GM18517 (cell line): Measurements from ENCODE around the gene NNT.
"Not testable (repeated sequence)": the region's sequence is repeated elsewhere in the genome, so short reads cannot be mapped to it uniquely, and the experiment has no call there.

ENCODE experiments used
- ATAC-seq: cut with Tn5 transposase; IDR thresholded peaks from one replicate; pipeline ENCODE4 v1.9.1; 2021; ENCODE audit warnings: mild to moderate bottlenecking, moderate library complexity; ENCODE audit not compliant: unreplicated experiment

The NNT gene

DNA sequence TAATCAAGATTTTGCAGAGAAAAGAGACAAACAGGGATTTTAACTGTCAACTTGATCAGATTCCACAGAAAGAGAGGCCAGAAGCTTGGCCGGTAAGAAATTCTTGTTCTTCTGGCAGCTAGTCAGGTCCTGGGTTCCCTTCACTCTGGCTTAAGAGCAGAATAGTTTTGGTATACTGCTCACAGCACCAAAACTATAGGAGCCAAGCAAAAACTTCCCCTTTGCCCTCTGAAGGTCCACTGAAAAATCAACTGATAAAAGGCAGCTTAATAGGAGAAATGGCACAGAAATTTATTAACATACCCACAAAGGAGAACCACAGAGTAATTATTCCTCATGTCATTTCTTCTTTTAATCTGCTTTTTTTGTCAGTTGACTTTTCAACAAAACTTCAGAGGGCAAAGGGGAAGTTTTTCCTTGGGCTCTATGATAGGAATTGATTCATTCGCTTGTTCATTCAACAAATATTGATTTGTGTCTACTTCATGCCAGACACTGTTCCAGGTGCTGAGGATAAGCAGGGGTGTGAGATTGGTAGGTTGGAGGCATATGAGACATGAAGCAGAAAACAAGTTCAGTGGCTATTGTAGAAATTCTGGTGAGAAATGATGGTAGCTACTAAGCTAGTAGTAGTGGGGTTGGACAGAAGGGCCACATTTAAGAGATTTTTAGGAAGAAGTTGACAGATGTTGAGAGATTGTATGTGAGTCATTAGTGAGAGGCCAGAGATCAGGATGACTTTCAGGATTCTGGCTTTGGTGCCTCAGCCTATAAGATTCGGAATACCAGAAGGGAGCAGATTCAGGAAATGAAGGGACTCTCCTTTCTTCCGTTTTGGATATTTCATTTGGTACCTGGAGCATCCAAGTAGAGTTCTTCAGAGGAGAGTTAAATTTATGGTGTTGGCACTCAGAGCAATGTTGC, 20.6 kb upstream of the NNT start:
- ATAC-seq = no peak

DNA sequence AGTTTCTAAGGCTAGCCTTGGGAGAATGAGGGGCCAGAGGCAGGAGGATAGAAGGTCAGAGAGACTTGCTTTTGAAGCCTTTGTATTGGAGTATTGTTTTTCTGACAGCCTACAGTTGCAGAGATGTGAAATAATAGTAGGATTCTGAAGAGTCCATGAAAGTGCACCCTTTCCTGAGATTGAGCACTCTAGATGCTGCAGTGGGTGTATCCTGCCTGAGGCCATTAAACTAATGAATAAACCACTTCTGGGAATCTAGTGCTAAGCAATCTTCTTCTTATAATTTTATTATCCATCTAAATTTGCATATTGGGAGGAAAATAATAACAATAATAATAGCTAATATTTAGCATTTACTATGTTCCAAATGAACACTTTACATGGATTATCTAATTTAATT, 19.3 kb upstream of the NNT start:
- ATAC-seq = no peak

DNA sequence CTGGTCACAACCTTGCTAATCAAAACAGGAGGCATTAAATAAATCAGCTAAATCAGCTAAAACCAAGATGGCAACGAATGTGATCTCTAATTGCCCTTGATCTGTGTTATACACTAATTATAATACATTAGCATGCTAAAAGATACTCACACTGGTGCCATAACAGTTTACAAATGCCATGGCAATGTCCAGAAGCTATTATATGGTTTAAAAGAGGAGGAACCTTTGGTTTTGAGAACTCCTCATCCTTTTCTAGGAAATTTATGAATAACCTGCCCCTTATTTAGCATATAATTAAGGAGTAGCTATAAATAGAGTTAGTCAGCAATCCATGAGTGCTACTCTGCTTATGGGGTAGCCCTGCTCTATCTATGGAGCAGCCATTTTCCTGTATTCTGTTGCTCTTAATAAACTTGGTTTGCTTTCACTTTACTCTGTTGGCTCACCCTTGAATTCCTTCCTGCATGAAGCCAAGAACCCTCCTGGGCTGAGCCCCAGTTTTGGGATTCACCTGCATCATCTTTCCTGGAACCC, 18.7 kb upstream of the NNT start:
- ATAC-seq = no peak

DNA sequence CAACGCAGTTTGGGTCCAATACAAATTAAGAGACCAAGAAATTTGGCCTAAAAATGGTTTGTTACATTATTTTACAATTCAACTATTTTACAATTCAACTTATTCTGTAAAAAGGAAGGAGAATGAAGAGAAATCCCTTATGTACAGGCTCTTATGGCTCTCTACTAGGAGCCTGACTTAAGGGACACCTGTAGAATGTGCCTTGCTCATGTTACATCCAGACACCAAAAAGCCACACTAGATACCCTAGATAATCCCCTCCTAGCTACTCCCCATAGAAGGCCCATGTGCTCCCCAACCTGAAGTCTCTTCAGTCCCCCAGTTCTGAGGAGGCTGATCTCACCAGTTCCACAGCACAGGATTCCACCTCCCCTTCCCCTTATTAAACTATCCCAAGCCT, 14.1 kb upstream of the NNT start:
- no peak for ATAC-seq

DNA sequence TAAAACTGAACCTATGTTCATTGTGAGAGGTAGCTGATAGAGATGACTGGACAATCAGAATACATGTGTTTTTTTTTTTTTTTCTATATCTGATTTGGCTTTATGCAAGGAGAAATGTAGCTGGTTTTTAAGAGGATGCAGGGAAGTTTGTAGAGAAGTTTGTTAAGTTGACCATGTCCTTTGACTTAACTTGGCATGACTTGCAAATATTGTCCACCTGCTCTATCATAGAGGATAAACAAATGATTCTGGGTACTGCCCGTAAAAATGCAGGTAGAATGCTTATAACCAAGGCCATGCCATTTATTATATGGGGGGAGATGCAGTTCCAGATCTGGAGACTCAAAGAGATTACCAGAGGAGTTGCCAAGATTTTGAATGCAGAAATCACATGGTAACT, 13.7 kb upstream of the NNT start:
- no peak for ATAC-seq

DNA sequence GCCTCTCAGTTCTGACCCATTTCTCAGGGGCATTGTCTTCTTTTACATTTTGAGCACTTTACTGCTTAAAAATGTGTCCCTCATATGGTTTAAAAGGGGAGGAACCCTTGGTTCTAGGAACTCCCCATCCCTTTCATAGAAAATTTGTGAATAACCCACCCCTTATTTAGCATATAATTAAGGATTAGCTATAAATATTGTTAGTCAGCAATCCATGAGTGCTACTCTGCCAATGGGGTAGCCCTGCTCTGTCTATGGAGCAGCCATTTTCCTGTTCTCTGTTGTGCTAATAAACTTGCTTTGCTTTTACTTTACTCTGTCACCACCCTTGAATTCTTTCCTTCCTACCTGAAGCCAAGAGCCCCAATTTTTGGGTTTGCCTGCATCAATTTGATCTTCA, 12.3 kb upstream of the NNT start:
- ATAC-seq = no peak

DNA sequence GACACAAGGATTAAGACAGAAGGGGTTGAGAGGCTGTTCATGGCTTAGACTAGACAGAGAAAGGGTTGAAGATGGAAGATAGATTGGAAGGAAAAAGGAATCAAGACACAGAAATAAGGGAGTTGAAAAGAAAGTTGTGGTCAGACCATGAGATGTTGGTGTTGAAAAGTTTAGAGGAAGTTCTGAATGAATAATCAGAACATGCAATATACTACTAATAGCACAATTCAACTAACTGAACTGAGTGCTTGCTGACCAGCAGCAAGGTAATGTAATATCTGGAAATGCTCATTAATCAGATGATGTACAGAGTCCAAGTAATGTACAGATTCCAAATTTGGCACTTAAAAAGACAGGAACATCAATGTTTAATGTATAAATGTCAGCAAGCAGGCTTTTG, 10.6 kb upstream of the NNT start:
- no peak for ATAC-seq

DNA sequence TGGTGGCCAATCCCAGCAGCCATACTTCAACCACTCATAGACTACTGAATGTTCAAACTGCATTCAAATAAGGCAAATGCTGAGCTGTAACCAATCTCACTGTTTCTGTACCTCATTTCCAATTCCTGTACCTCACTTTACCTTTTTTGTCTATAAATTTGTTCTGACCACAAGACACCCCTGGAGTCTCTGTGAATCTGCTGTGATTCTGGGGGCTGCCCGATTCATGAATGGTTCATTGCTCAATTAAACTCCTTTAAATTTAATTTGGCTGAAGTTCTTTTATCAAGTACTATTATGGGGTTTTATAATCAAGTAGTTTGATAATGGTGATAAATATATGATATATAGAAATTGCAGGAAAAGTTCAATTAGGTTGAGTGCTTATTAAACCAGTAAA, 4.1 kb upstream of the NNT start:
- ATAC-seq = not testable (repeated sequence)

DNA sequence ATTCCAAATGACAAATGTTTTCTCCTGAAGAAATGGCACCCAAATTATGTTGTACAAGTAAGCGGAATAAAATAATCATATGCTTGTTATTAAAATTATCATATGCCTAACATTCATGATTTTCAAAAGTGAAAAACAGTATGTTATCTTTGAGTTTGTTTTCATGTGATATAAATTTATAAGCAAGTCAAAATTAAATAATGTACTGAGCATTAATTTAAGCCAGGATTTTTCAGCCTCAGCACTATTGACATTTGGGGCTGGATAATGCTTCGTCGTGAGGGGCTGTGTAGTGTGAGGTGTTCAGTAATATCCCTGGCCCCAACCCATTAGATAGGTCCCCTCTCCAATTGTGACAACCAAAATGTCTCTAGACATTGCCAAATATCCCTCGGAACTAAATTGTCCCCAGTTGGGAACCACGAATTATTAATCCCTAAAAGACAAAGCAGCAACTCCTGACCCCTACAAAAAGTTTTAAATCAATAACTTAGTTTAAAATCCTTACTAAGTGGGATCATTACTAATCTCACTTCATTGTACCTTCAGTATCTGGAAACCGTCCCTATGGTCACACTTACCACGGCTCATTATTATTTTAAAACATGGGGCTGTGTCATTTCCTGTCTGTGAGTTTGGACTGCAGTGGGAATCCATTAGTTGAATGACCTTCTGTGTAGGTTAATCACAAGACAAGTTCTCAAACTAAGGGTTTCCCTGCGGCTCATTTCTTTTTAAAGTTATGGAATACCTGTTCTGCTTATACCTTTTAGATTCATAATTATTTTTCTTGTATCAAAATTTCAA, 1.3 kb upstream of the NNT start:
- peak; percentile 36 for ATAC-seq

DNA sequence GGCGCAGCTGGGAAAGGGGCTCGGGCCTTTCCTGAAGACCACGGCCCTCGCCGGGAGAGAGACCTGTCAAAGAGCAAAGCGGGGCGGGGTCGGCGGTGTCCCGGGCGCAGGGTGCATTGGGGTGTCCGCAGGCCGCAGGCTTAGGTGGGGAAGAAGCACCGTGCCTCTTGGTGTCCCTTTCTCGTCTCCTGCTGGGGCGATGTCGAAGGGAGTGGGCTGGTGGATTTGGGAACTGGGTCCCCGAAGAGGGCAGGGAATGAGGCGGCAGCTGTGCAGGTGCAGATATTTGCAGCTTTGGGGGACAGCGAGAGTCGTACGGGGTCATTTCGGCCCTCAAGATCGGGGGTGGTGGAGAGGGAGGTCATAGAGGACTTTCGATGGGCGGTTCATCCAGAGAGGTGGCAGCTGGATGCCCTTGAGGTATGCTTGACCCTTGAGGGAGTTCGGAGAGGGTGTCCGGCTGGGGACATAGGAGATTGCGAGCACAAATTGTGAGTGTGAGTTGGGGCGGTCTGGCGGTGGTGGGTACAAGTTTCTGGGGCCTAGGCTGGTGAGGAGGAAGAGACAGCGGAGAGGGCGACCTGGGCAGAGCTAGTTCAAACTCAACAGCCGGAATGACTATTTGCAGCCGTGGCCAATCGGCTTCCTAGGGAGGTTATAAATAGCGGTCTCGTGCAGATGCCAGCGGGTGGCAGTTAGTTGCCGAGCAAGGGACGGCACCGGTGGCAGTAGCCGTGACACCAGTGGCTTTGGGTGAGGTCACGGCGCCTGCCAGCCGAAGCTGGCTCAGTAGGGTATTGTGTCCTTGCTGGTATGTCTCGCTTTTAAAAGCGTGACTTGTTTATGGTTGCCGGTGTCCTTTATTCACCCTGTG, 601 bp downstream of the NNT start:
- ATAC-seq = peak; percentile 62

DNA sequence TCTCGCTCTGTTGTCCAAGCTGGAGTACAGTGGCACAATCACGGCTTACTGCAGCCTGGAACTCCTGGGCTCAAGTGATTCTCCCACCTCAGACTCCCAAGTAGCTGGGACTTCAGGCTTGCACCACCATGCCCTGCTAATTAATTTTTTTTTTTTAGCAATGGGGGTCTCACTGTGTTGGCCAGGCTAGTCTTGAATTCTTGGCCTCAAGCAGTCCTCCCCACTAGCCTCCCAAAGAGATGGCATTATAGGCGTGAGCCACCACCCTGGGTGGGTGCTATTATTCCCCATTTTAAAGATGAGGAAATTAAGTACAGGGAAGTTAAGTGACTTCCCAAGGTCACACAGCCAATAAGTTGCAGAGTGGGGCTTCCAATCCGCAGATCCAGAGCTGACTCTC, 1.7 kb downstream of the NNT start:
- no peak for ATAC-seq

DNA sequence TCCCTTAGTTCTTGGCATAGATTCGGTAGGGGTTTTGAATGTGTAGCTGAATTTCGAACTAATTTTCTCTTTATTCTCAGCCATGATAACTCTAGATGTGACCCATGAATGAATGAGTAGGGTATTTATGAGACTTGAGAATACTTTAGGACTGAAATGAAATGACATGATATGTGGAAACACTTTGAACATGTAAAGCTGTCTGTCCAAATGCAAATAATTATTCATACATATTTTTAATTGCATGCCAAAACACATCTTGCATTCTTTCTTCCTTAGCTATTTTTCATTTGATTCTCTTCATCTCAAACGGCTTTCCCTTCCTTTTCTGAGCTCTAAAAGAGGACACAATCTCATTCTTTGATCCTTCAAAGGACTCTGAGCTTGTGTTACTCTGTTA, 3.4 kb downstream of the NNT start:
- no peak for ATAC-seq

DNA sequence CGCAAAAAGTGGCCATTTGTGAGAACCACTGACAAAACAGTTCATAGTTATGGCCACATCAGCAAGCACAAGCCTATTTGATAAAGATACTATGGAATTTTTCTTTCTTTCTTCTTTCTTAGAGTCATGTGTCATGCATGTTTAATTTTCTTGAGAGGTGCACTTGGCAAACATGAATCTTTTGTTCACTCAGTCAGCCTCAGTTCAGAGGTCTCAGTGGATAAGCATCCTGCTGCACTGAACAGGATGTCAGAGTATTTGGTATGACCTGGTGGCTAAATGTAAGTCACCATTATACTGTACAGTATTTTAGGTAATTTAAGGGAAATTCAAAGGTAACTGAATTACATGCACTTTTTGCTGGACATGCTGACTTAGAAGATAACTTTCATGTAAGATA, 5.4 kb downstream of the NNT start:
- ATAC-seq = no peak

DNA sequence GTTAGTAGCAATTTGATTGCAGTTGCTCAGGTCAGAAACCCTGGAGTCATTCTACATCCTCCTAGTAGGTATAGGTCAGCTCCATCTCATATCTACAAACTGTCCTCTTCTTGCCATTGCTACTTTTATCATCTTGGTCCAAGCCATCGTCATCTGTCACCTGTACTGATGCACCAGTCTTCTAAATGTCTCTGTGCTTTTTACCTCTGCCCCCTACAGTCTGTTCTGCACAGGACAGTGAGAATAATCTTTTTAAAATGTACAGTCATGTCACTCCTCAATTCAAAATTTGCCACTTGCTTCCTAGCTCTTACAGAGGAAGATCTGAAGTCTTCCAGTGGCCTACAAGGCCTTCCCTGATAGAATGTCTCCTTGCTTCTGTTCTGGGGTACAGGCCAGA, 6.8 kb downstream of the NNT start:
- peak; percentile 65 for ATAC-seq

DNA sequence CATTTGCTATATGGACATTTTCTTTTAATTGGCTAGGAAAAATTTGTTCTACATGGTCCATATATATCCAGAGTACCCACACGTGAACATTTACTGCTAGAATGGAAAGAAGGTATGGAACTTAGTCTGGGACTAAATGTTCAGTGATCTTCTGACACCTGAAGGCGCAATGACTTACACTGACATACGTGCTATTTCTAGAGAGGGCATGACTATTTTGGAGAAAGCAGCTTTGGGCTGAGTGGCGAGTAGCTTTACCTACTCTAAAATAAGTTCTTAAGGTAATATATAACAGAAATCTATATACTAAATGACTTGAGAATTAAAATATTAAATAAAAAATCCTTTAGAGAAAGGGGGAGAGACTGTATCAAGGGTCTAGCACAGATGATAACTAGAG, 10.4 kb downstream of the NNT start:
- no peak for ATAC-seq

DNA sequence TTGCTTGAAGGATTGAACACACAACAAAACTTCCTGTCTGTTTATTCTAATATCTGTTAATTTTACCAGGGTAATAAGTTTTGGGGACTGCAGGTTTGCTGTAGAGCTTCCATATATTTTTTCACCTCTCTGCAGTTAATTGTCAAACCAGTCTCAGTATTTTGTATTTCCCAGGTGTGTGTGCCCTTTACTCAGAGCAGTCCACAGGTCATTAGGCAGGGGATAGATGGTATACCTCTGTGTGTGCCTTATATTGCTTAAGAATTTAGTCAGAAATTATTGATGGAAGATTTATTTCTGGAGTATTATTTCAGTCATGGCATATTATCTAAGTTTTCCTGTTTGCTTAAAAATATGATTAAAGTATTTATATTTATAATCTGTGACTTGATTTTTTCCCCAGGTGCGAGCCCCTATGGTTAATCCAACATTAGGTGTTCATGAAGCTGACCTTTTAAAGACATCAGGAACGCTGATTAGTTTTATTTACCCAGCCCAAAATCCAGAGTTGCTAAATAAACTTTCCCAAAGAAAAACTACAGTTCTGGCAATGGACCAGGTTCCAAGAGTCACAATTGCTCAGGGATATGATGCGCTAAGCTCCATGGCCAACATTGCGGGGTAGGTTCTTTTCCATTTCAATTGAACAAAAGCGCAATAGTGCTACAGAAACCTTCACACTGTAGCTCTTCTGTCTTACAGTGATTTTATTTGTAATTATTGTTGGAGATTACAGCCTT, 12.6 kb downstream of the NNT start:
- ATAC-seq = no peak

DNA sequence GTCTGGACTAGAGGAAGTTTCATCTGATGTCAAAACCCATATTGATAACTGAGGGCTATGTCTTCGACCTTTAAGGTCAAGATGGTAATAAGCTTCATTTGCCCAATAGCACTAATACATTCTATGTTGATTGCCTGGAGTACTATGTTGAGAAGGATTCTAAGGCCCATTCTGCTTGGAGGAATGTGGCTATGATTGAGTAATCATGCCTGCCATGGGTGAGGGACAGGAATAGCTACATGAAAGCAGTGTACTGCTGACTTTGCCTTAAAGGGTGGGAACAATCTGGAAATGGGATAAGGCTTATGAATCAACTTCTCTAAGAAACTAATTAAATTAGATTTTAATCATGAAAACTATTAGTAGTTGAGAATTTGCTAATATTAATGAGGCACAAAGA, 13.6 kb downstream of the NNT start:
- no peak for ATAC-seq

DNA sequence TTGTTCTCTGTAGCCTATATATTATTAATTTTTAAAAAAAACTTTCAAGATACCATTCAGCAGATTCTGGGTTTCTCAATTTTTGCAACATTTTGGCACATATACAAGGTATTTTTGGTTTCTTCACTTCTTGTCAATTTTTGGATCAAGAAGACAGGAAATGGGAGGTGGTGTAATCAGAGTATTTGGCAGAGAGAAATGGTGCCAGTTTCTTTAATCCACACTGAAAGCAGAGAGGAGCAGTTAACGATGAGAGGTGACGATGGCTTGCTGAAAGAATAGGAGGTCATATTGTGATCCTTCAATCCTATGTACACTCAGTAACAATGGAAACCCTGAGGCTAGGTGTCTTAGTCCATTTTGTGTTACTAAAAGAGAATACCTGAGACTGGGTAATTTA, 16.4 kb downstream of the NNT start:
- no peak for ATAC-seq

DNA sequence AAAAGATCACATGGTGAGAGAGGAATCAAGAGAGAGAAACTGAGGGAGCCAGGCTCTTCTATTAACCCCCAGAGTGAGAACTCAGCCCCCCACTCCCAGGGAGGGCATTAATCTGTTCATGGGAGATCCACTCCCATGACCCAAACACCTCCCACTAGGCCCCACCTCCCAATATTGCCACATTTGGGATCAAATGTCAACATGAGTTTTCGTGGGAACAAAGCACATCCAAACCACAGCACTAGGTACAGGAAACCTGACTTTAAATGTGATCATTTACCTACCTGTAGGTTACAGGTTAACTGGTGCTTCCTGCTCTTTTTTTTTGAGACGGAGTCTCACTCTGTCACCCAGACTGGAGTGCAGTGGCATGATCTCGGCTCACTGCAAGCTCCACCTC, 16.9 kb downstream of the NNT start:
- ATAC-seq = no peak

DNA sequence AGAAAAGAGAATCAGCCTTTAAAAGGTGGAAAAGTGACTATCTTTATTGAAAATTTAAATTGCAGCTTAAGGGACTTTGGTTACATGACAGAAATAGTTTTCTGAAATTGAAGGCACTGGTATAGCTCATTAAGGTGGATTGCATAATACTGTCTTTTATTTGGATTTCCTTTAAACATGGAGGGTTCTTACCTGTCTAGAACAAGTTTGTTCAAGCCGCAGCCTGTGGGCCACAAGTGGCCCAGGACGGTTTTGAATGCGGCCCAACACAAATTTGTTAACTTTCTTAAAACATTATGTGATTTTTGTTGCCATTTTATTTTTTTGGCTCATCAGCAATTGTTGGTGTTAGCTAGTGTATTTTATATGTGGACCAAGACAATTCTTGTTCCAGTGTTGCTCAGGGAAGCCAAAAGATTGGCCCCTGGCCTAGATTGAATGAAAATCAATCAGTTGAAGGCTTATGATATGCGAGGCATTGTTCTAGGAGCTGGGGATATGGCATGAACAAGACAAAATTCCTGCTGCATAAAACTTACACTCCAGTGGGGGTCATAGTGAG, 18.0 kb downstream of the NNT start:
- no peak for ATAC-seq
